Activated naive CD4-positive, alpha-beta T cell treated with anti-CD3 and anti-CD28 coated beads, Interleukin-2, amount 50 U/mL, for 72 hours (primary cell): Measurements from ENCODE around the gene VLDLR. TPM values are rescaled to one million over a fixed set of nuclear protein-coding genes. Genes with fewer than 3 reads are reported as not detected.

Experiments used
- ATAC-seq, 2 donors: fragments of 150-1000 bp; cut with Tn5 transposase; 2 replicates each; pipeline ENCODE4 v1.10.0; 2021; ENCODE audit warnings: mild to moderate bottlenecking in 2 of 2, moderate library complexity in 2 of 2
- DNase-seq, 2 donors: peaks; one replicate each; pipeline ENCODE4 v3.0.0; 2021 to 2022; ENCODE audit warnings: low spot score in 2 of 2
- H3K27ac Mint-ChIP-seq, 2 donors: one replicate each; pipeline ENCODE4 v1.8.0; 2022; ENCODE audit warnings: mild to moderate bottlenecking in 2 of 2, mixed read lengths in 2 of 2
- H3K36me3 Mint-ChIP-seq, 2 donors: one replicate each; pipeline ENCODE4 v1.8.0; 2022; ENCODE audit warnings: mixed read lengths in 2 of 2
- H3K9me3 Mint-ChIP-seq, 2 donors: one replicate each; pipeline ENCODE4 v1.8.0; 2022; ENCODE audit warnings: mixed read lengths in 2 of 2
- total RNA-seq, 2 donors: library from RNA; stranded (reverse); gene quantifications; one replicate each; pipeline ENCODE4 v1.2.3, GENCODE V29; 2022

Gene VLDLR
- total RNA-seq, 2 donors from 2014 or later: 0.98 to 11.9 TPM

GRCh38 chr9:2637390-2637789 is 15.8 kb downstream of the VLDLR start:
- no peak for ATAC-seq
- no peak overlapping the region for H3K27ac Mint-ChIP-seq
- peaks cover 3 to 7% of the 10 kb centered on the region in 2 donors for H3K9me3 Mint-ChIP-seq
- peaks cover 0 to 34% of the 10 kb centered on the region in 2 donors for H3K36me3 Mint-ChIP-seq
- no peak for DNase-seq

DNA sequence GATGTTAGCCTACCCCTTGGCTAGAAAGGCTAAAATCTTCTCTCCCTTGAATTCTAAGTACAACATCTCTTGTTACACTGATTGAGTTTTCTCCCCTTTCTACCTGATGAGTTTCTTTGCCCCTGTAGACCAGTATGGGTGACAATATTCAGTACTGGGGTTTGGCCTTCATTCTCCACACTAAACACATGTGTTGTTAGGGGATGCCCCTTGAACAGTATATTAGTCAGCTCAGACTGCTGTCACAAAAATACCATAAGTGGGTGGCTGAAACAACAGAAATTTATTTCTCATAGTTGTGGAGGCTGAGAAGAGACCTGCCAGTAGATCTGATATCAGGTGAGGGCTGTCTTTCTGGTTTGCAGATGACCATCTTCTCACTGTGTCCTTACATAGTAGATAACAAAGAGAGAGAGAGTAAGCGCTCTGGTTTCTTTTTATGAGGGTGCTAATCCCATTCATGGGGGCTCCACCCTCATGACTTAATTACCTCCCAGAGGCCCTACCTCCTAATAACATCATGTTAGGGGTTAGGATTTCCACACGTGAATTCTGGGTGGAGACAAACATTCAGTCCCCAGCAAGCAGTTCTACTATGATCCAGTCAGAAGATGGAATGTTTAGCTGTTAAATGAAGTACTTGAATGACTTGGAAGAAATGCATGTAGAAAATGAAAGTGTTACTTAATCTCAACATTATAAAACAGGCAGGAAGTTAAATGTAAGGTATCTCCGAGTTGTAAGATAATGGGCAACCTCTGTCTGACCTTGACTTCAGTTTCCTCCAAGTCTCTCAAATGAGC is 17.5 kb downstream of the VLDLR start:
- peaks cover 8 to 12% of the 10 kb centered on the region in 2 donors for H3K9me3 Mint-ChIP-seq
- H3K27ac Mint-ChIP-seq: no peak overlapping the region
- H3K36me3 Mint-ChIP-seq: peaks cover 12 to 50% of the 10 kb centered on the region in 2 donors
- ATAC-seq: peak; percentile 91 to 97
- DNase-seq: no peak

DNA sequence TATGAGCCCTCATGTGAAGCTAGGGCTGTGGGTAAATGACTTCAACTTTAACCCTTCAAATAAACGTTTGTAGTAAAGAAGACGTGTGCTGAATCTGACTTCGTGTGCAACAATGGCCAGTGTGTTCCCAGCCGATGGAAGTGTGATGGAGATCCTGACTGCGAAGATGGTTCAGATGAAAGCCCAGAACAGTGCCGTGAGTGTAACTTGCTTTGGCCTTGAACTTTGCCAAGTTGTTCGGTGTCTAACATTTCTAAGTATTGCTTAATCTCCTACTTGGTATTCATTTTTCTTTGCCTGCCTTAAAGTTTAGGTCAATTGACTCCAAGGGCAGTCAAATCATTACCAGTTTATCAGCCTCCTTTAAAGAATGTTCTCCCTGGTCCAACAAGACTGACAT is 18.2 kb downstream of the VLDLR start:
- ATAC-seq (no peak), DNase-seq (no peak)
- H3K36me3 Mint-ChIP-seq: peaks cover 12 to 54% of the 10 kb centered on the region in 2 donors
- H3K9me3 Mint-ChIP-seq: peaks cover 8 to 12% of the 10 kb centered on the region in 2 donors
- H3K27ac Mint-ChIP-seq: no peak overlapping the region

DNA sequence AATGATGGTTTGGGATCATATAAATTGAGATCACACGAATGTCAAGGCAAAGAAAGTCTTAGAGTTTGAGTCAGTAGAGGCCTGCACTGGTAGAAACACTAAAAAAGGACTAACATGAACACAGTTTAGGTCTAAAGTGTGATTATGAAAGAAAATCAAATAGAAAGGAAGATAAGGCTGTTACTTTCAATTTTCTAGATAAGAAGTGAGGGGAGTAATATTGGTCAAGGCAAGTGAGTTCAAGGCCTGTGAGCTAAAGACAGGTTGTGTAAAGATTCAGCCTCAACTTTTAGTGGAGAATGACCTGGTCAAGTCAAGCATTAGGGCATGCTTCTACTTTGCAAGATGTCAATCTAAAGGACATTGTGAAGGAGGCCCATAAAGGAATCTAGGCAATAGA is 19.0 kb downstream of the VLDLR start:
- DNase-seq (no peak), ATAC-seq (no peak)
- peaks cover 8 to 12% of the 10 kb centered on the region in 2 donors for H3K9me3 Mint-ChIP-seq
- H3K36me3 Mint-ChIP-seq: peaks cover 12 to 62% of the 10 kb centered on the region in 2 donors
- no peak overlapping the region for H3K27ac Mint-ChIP-seq

DNA sequence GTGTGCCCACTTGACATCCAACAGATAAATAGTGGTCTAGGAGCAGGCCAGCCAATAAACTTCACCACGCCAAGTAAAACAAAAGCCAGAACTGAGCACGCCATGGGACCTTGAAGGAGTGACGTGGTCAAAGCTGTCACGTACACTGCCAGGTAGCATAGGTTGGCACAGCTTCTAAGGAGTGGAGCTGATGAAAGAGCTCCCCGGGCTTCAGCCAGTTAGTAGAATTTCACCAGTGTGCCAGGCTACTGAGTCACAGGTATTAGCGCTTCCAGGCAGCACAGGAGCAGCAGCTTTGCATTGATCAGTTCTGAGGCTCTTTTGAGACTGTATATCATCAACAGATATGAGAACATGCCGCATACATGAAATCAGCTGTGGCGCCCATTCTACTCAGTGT is 19.4 kb downstream of the VLDLR start:
- Mint-ChIP-seq H3K36me3 (peaks cover 12 to 67% of the 10 kb centered on the region in 2 donors), H3K9me3 (peaks cover 8 to 12% of the 10 kb centered on the region in 2 donors), H3K27ac (no peak overlapping the region)
- no peak for DNase-seq
- no peak for ATAC-seq

GRCh38 chr9:2642068-2642467 is 20.5 kb downstream of the VLDLR start:
- Mint-ChIP-seq H3K36me3 (peaks cover 12 to 69% of the 10 kb centered on the region in 2 donors), H3K9me3 (peaks cover 8 to 12% of the 10 kb centered on the region in 2 donors), H3K27ac (no peak overlapping the region)
- ATAC-seq (no peak), DNase-seq (no peak)

- peaks cover 5 to 6% of the 10 kb centered on the region in 2 donors for H3K9me3 Mint-ChIP-seq
- no peak for ATAC-seq
- H3K36me3 Mint-ChIP-seq: peaks cover 12 to 77% of the 10 kb centered on the region in 2 donors
- no peak overlapping the region for H3K27ac Mint-ChIP-seq
- DNase-seq: no peak
Measured at GRCh38 chr9:2645569-2645968, 24.0 kb downstream of the VLDLR start.

GRCh38 chr9:2655411-2655901 is 33.9 kb downstream of the VLDLR start:
- peaks cover 11 to 32% of the 10 kb centered on the region in 2 donors for H3K36me3 Mint-ChIP-seq
- DNase-seq (peak in 1 of 2 donors; percentile 15), ATAC-seq (peak; percentile 94 to 97)
- H3K27ac Mint-ChIP-seq: peak overlapping the region; percentile 58 to 81
- H3K9me3 Mint-ChIP-seq: no peaks in the 10 kb centered on the region

GRCh38 chr9:2657427-2657826 is 35.8 kb downstream of the VLDLR start:
- DNase-seq (no peak), ATAC-seq (no peak)

GRCh38 chr9:2662496-2662895 is 40.9 kb downstream of the VLDLR start:
- Mint-ChIP-seq H3K9me3 (peaks cover 0 to 6% of the 10 kb centered on the region in 2 donors), H3K36me3 (peaks cover 0 to 22% of the 10 kb centered on the region in 2 donors), H3K27ac (no peak overlapping the region)
- no peak for DNase-seq
- ATAC-seq: no peak

More at GRCh38 chr9:2657427-2657826, 35.8 kb downstream of the VLDLR start:
- H3K27ac Mint-ChIP-seq: no peak overlapping the region
- peaks cover 4 to 20% of the 10 kb centered on the region in 2 donors for H3K36me3 Mint-ChIP-seq
- H3K9me3 Mint-ChIP-seq: no peaks in the 10 kb centered on the region

- Mint-ChIP-seq H3K27ac (no peak overlapping the region), H3K36me3 (peaks cover 0 to 23% of the 10 kb centered on the region in 2 donors), H3K9me3 (peaks cover 0 to 6% of the 10 kb centered on the region in 2 donors)
- DNase-seq (no peak), ATAC-seq (no peak)
Measured at GRCh38 chr9:2663461-2664173, 42.0 kb downstream of the VLDLR start.

DNA sequence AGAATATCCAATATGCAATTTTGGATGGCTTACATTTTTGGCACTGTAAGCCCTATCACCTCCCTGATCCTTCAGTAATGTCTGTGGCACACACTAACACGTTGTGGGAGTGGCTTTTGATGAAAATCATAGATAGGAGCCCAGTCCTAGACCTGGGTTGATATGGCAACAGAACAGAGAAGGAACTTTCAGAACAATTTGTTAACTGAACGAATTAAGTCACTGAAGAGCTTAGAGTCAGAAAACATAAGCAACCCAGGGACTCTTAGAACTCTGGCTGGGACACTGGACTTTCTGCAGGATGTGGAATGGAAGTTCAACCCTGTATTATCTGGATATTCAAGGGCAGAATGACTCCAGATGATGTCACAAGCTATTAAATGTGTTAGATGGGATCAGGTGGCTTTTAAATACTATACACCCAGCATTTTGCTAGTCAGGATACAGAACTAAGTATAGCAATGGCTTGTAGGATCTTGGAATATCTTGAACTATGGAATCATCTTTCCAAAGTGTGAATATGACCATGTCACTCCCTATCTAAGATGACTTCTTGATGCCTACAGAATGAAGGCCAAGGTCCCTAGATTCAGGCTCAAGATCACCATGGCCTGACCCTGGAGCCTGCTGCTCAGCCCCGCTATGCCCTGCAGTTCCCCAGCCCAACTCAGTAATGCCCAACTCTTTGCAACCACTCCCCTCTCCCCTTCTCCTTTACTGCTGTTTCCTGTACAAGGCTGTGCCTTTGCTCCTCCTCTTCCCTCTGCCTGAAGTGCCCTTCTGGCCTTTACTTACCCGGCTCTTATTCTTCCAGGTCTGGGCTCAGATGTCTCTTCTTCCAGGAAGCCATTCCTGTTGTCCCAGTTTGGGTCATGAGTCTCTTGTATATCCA is 42.8 kb downstream of the VLDLR start:
- DNase-seq: no peak
- H3K27ac Mint-ChIP-seq: peak overlapping the region in 1 of 2 donors; percentile 60
- peaks cover 0 to 6% of the 10 kb centered on the region in 2 donors for H3K9me3 Mint-ChIP-seq
- no peak for ATAC-seq
- peaks cover 0 to 23% of the 10 kb centered on the region in 2 donors for H3K36me3 Mint-ChIP-seq

- DNase-seq (no peak), ATAC-seq (no peak)
- Mint-ChIP-seq H3K27ac (no peak overlapping the region), H3K9me3 (peaks cover 0 to 6% of the 10 kb centered on the region in 2 donors), H3K36me3 (peaks cover 0 to 23% of the 10 kb centered on the region in 2 donors)
Measured at GRCh38 chr9:2666569-2666968, 45.0 kb downstream of the VLDLR start.

DNA sequence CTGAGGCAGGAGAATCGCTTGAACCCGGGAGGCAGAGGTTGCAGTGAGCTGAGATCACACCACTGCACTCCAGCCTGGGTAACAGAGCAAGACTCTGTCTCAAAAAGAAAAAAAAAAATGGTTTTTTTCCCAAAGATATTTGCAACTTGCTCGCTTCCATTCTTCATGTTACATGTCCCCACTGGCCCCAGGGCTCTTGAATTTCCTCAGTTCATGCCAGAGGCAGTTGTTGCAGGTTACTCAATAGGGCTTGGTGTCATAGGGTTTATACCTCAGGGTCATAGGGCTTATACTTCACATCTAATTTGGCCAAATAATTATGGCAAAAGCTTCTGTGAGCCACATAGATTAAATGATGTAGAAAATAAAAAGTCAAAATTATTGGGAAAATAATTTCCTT is 51.6 kb downstream of the VLDLR start:
- H3K9me3 Mint-ChIP-seq: peaks cover 0 to 4% of the 10 kb centered on the region in 2 donors
- H3K27ac Mint-ChIP-seq: peak overlapping the region in 1 of 2 donors; percentile 62

GRCh38 chr9:2674141-2674824 is 52.7 kb downstream of the VLDLR start:
- Mint-ChIP-seq H3K36me3 (no peaks in the 10 kb centered on the region), H3K9me3 (peaks cover 0 to 4% of the 10 kb centered on the region in 2 donors), H3K27ac (no peak overlapping the region)
- no peak for ATAC-seq
- no peak for DNase-seq

More for the DNA sequence above, 51.6 kb downstream of the VLDLR start:
- H3K36me3 Mint-ChIP-seq: no peaks in the 10 kb centered on the region
- no peak for ATAC-seq
- no peak for DNase-seq

DNA sequence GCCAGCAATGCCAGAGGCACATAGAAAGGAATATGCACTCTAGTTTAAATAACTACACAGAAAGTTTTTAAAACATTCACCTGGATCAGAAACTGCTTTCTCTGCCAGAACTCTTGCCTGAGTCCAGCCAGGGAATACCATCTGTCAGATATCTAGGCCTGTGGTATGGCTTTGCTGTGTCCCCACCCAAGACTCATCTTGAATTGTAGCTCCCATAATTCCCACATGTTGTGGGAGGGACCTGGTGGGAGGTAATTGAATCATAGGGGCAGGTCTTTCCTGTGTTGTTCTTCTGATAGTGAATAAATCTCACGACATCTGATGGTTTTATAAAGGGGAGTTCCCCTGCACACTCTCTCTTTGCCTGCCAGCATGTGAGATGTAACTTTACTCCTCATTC is 54.2 kb downstream of the VLDLR start:
- DNase-seq (no peak), ATAC-seq (no peak)
- Mint-ChIP-seq H3K27ac (no peak overlapping the region), H3K9me3 (peaks cover 4 to 9% of the 10 kb centered on the region in 2 donors), H3K36me3 (no peaks in the 10 kb centered on the region)
